Liver (tissue), 2 donors: ENCODE measurements around the gene GTSE1.

Experiments
- CTCF ChIP-seq: fragments of 150-350 bp; IDR thresholded peaks from 2 replicates; pipeline ENCODE4 v1.5.1; 2017; ENCODE audit warnings: improper control_type of control experiment, low read depth, low read length; ENCODE audit not compliant: missing input control
- MAX ChIP-seq: IDR thresholded peaks from 2 replicates; pipeline ENCODE4 v1.6.1; 2016; ENCODE audit warnings: antibody characterized with exemption
- ZBTB33 ChIP-seq: IDR thresholded peaks from 2 replicates; pipeline ENCODE4 v1.6.1; 2016; ENCODE audit warnings: antibody characterized with exemption
- donor health status: healthy.

GRCh38 chr22:46327691-46328465 lies 31.2 kb downstream of the GTSE1 start:
- no peak for TF ChIP-seq CTCF
- no peak for TF ChIP-seq MAX
- no peak for TF ChIP-seq ZBTB33
